Activated CD8-positive, alpha-beta memory T cell treated with anti-CD3 and anti-CD28 coated beads for 36 hours (primary cell): ENCODE data around the gene KYNU. TPM values are rescaled to one million over a fixed set of nuclear protein-coding genes. Genes with fewer than 3 reads are reported as not detected.
"Not testable (repeated sequence)": the region's sequence is repeated elsewhere in the genome, so short reads cannot be mapped to it uniquely, and the experiment has no call there.

Experiments used
- CTCF ChIA-PET: fragments of 350-600 bp; sonication (Branson Sonifier 250); formaldehyde crosslinking; loops from one replicate; lab custom pipeline; 2021; ENCODE audit warnings: antibody characterized with exemption; lab: Charles Lee
- POLR2A ChIA-PET: fragments of 350-600 bp; sonication (Branson Sonifier 250); formaldehyde crosslinking; loops from one replicate; lab custom pipeline; 2021; ENCODE audit warnings: antibody characterized with exemption; lab: Charles Lee
- total RNA-seq, 2 experiments: library from RNA; stranded (reverse); gene quantifications; one replicate each; pipeline ENCODE4 v1.2.3, GENCODE V29; 2021

The KYNU gene
- total RNA-seq, 2 experiments from 2014 or later, result not detected

DNA sequence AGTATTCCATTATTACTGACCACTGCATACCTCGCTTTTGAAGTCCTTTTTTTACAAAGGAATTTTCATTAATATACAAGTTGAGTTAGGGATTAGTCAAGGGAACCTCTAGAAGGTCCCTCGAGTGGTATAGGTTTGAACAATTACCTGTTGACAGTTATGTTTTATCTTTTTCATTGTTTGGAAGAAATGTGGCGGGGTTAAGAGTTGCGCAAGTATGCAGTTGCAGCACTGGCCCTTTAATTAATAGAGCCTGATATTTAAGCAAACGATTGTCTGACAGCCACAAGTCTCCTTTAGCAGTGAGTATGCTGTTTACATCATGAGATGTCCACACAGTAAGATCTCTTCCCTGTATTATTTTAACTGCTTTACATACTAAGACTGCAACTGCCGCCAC, 24.3 kb downstream of the KYNU start:
- ChIA-PET POLR2A (no interaction called here), CTCF (no interaction called here)

GRCh38 chr2:142903726-142904125, 26.3 kb downstream of the KYNU start:
- CTCF ChIA-PET, POLR2A ChIA-PET: not testable (repeated sequence)

DNA sequence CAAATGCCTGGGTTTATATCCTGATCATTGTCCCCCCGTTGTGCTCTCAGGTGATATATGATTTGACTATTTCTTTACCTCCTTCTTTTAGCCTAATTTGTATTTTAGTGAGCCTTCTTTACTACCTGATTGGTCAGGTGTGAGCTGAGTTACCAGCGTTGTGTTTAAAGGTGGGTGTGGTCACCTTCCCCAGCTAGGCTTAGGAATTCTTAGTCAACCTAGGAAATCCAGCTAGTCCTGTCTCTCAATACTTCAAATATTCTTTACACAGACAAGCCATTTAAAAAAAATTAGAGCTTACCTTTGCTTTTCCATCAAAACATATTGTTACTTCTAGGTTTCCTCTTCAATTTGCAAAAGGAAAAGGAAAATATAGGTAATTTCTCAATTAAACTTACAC, 30.2 kb downstream of the KYNU start:
- ChIA-PET CTCF (no interaction called here), POLR2A (interaction anchor here (0.6 kb wide), 1 partner anchor 372 kb away, joined by 8 read pairs; no protein-coding TSS in a partner anchor)

- ChIA-PET CTCF (interaction anchor here (1.0 kb wide), 1 partner anchor 16 kb away, joined by 3 read pairs; no protein-coding TSS in a partner anchor), POLR2A (no interaction called here)
Measured at GRCh38 chr2:142914507-142915313, 37.2 kb downstream of the KYNU start.

- CTCF ChIA-PET, result interaction anchor here (1.0 kb wide), 1 partner anchor 17 kb away, joined by 3 read pairs; no protein-coding TSS in a partner anchor
- POLR2A ChIA-PET, result no interaction called here
Measured at GRCh38 chr2:142915502-142915901, 38.0 kb downstream of the KYNU start.

GRCh38 chr2:142918624-142919023, 41.2 kb downstream of the KYNU start:
- ChIA-PET POLR2A (no interaction called here), CTCF (no interaction called here)

DNA sequence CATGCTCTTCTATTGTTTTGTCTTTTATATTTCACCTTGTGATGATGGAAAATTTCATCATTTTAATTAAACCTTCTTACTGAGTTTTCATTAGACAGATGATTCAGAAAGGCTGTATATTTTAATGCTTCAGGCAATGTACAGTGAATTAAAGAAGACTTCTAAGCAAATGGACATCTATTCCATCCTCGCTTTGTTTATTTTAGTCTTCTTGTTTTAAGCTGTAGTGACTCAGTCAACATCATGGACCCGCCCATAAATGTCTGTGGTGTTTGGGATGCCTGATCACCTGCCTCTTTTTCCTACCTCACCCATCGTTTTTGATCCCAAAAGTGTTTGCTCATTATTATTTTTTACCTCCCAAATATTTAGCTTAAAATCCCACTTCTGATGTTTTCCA, 43.1 kb downstream of the KYNU start:
- ChIA-PET CTCF (no interaction called here), POLR2A (no interaction called here)

DNA sequence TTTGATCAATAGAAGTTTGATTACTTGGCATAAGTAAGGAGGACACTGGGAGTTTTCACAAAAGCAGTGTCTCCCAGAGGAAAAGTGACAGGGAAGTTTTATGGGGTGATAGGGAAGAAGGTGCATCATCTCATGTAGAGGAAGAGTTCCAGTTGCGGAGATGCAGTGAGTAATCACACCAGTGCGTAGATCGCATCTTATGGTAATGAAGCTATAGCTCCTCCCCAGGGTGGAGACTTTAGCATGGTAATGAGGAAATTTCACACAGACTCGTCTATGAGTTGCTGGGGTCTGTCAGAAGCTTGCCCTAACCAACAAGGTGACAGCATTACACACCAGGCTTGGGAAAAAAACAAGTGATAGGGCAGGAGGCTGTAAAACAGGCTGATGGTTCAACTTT, 49.0 kb downstream of the KYNU start:
- ChIA-PET POLR2A (no interaction called here), CTCF (no interaction called here)

DNA sequence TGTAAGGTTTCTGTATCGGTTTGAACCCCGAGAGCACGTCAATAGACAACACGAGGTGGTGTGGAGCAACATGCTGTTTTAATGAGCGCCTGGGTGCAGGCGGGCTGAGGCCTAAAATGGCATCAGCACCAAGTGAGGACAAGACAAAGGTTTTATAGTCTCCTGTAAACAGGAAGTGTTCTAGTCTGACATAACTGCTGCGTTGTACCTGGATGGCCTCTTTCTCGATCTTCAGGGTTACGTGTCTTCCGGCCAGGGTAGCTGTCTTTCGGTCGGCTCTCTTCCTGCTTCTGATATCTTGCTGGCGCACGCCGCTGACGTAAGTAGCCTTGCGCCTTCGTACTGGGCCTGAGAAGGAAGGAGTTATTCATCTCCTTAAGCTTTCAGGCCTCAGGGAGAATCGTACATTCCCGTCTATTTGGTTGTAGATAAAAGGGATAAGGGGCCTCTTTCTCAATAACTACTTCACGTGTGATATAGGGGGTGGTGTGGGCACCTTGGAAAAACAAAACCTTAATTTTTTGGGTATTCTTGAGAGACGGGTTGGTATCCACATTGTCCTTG, 53.5 kb downstream of the KYNU start:
- CTCF ChIA-PET, result no interaction called here
- POLR2A ChIA-PET, result no interaction called here

GRCh38 chr2:142933916-142934315, 56.5 kb downstream of the KYNU start:
- CTCF ChIA-PET, result no interaction called here
- POLR2A ChIA-PET, result no interaction called here

DNA sequence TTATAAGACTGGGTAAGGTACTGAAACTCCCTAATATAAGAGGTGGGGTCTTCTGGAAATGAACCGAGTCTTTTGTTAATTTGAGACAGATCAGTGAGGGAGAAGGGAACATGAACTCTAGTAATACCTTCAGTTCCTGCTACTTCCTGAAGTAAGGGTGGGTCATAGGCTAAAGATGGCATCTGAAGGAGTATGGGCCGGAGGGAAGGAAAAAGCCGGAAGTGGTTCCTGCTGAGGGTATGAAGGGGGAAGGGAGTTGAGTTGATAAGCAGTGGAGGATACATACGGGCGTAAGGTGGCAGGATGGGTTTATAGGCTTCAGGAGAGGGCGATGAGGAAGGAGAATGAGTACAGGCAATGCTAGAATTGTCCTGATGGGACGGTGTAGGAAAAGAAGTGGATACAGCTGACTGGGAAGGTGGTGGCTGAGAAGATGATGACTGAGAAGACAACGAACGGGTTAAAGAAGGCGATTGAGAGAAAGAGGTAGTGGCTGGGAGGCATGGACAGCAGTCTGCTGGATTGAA, 58.2 kb downstream of the KYNU start:
- ChIA-PET CTCF (no interaction called here), POLR2A (no interaction called here)

GRCh38 chr2:142936629-142937028, 59.2 kb downstream of the KYNU start:
- POLR2A ChIA-PET, result no interaction called here
- CTCF ChIA-PET, result no interaction called here

GRCh38 chr2:142937347-142937746, 59.9 kb downstream of the KYNU start:
- ChIA-PET CTCF (no interaction called here), POLR2A (no interaction called here)

GRCh38 chr2:142938240-142938639, 60.8 kb downstream of the KYNU start:
- CTCF ChIA-PET, result no interaction called here
- POLR2A ChIA-PET, result no interaction called here

- POLR2A ChIA-PET, result no interaction called here
- CTCF ChIA-PET, result no interaction called here
Measured at GRCh38 chr2:142940606-142941223, 63.3 kb downstream of the KYNU start.

- ChIA-PET POLR2A (no interaction called here), CTCF (no interaction called here)
Measured at GRCh38 chr2:142942690-142943089, 65.2 kb downstream of the KYNU start.

- ChIA-PET CTCF (no interaction called here), POLR2A (no interaction called here)
Measured at GRCh38 chr2:142944264-142944663, 66.8 kb downstream of the KYNU start.

GRCh38 chr2:142944721-142945120, 67.3 kb downstream of the KYNU start:
- CTCF ChIA-PET, result no interaction called here
- POLR2A ChIA-PET, result no interaction called here

GRCh38 chr2:142946941-142947340, 69.5 kb downstream of the KYNU start:
- ChIA-PET POLR2A (no interaction called here), CTCF (no interaction called here)

DNA sequence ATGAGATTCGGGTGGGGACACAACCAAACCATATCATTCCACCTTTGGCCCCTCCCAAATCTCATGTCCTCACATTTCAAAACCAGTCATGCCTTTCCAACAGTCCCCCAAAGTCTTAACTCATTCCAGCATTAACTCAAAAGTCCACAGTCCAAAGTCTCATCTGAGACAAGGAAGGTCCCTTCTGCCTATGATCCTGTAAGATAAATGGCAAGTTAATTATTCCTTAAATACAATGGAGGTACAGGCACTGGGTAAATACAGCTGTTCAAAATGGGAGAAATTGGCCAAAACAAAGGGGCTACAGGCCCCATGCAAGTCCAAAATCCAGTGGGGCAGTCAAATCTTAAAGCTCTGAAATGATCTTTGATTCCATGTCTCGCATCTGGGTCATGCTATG, 71.3 kb downstream of the KYNU start:
- CTCF ChIA-PET, POLR2A ChIA-PET: not testable (repeated sequence)
